Spleen (tissue), 11 donors: Measurements from ENCODE around the gene GOLGA2. TPM values are rescaled to one million over a fixed set of nuclear protein-coding genes. Genes with fewer than 3 reads are reported as not detected.
"Not testable (repeated sequence)": the region's sequence is repeated elsewhere in the genome, so short reads cannot be mapped to it uniquely, and the experiment has no call there.

ENCODE experiments used
- DNase-seq: peaks from one replicate; pipeline ENCODE4 v3.0.0-alpha.2; 2020
- H3K27ac ChIP-seq, 8 donors: fragments of 200-600 bp; sonication (generic) in 7 of 8; 1 replicate in 4 of 8; 2 replicates in 4 of 8; pipeline versions ENCODE4 v1.5.0 to v1.8.0; 2016 to 2021; ENCODE audit warnings: inconsistent platforms in 4 of 8, mild to moderate bottlenecking in 4 of 8, moderate library complexity in 1 of 8
- H3K27me3 ChIP-seq, 7 donors: fragments of 200-600 bp; sonication (generic) in 6 of 7; replicated peaks in 1 of 7; 1 replicate in 4 of 7; 2 replicates in 3 of 7; pipeline versions ENCODE4 v1.5.0 to v1.8.0; 2016 to 2021; ENCODE audit warnings: inconsistent platforms in 3 of 7, mild to moderate bottlenecking in 1 of 7
- H3K36me3 ChIP-seq, 6 donors: fragments of 200-600 bp; sonication (generic) in 5 of 6; 1 replicate in 4 of 6; 2 replicates in 2 of 6; pipeline versions ENCODE4 v1.5.0 to v1.8.0; 2016 to 2021; ENCODE audit warnings: inconsistent platforms in 2 of 6
- H3K4me1 ChIP-seq, 6 donors: fragments of 200-600 bp; sonication (generic) in 5 of 6; 1 replicate in 3 of 6; 2 replicates in 3 of 6; pipeline versions ENCODE4 v1.5.0 to v1.8.0; 2016 to 2021; ENCODE audit warnings: inconsistent platforms in 3 of 6
- H3K4me3 ChIP-seq, 8 donors: fragments of 200-600 bp; sonication (generic) in 7 of 8; 1 replicate in 4 of 8; 2 replicates in 4 of 8; pipeline versions ENCODE4 v1.5.0 to v1.8.0; 2016 to 2021; ENCODE audit warnings: inconsistent platforms in 4 of 8, mild to moderate bottlenecking in 4 of 8, moderate library complexity in 2 of 8
- H3K9me3 ChIP-seq, 8 donors: fragments of 200-600 bp; sonication (generic) in 7 of 8; 1 replicate in 4 of 8; 2 replicates in 4 of 8; pipeline versions ENCODE4 v1.5.0 to v1.8.0; 2016 to 2021; ENCODE audit warnings: inconsistent platforms in 4 of 8
- POLR2A ChIP-seq, 3 donors: fragments of 450-650 bp; IDR thresholded peaks; one replicate each; pipeline ENCODE4 v1.5.1; 2017; ENCODE audit warnings: antibody characterized with exemption in 3 of 3, mild to moderate bottlenecking in 1 of 3
- POLR2AphosphoS5 ChIP-seq, 3 donors: sonication (generic); formaldehyde crosslinking; IDR thresholded peaks; one replicate each; pipeline ENCODE4 v1.5.1; 2017; ENCODE audit warnings: antibody characterized with exemption in 3 of 3
- WGBS, 5 donors: extraction: QIAGEN DNeasy Blood & Tissue Kit in 3 of 5; methylation state at CpG; one replicate each; pipeline versions ENCODE4 v1.1.5 to v1.1.7; 2013 to 2018; 5-methylcytosine and 5-hydroxymethylcytosine counted together
- intact Hi-C: fragments of 100-400 bp; cut with DNase I; formaldehyde crosslinking; loops from one replicate; pipeline ENCODE4 v1.15.0; 2023; ENCODE audit warnings: low total_unique reads
- polyA plus RNA-seq, 3 donors: library from polyadenylated mRNA; stranded (reverse); fragments of 200-250 nt; gene quantifications; one replicate each; pipeline ENCODE4 v1.2.1, GENCODE V29; 2013
- total RNA-seq, 7 donors: library from RNA; depleted of rRNA in 3 of 7; stranded (reverse); fragments of >200 nt in 3 of 7; fragmentation: NEBNext Ultra II Directional in 4 of 7; extraction: Animal tissue kit (Norgen Biotek cat#: 25700) in 4 of 7; gene quantifications; one replicate each; pipeline versions ENCODE4 v1.1.0 to v1.2.1, GENCODE V29; 2016 to 2021
- TF ChIP-seq, protein P1 (sequence below), 11 experiments: fragments of 200-600 bp in 7 of 11; fragments of 450-650 bp in 4 of 11; sonication (generic) in 4 of 11; IDR thresholded peaks in 8 of 11; conservative IDR thresholded peaks in 3 of 11; 1 replicate in 7 of 11; 2 replicates in 4 of 11; pipeline versions ENCODE4 v1.4.0 to v1.8.0; 2016 to 2021; ENCODE audit warnings: antibody characterized with exemption in 11 of 11, inconsistent platforms in 4 of 11, mild to moderate bottlenecking in 1 of 11
- donor health status: healthy with polysubstance abuse.
- donor health status: DM: no; HTN: no; CAD: no; lungs with moderate emphysema.
- donor health status: DM: no; HTN: no; CAD: no.
- donor health status: Bipolar disorder and iron deficiency.
- donor health status: healthy.
- donor health status: DM: no; HTN: no; CAD: no.
- donor health status: DM: yes; HTN: yes; CAD: no.

Gene GOLGA2
- total and polyA plus RNA-seq, 10 donors, result 15.5 to 79.0 (median 59.5) TPM

DNA sequence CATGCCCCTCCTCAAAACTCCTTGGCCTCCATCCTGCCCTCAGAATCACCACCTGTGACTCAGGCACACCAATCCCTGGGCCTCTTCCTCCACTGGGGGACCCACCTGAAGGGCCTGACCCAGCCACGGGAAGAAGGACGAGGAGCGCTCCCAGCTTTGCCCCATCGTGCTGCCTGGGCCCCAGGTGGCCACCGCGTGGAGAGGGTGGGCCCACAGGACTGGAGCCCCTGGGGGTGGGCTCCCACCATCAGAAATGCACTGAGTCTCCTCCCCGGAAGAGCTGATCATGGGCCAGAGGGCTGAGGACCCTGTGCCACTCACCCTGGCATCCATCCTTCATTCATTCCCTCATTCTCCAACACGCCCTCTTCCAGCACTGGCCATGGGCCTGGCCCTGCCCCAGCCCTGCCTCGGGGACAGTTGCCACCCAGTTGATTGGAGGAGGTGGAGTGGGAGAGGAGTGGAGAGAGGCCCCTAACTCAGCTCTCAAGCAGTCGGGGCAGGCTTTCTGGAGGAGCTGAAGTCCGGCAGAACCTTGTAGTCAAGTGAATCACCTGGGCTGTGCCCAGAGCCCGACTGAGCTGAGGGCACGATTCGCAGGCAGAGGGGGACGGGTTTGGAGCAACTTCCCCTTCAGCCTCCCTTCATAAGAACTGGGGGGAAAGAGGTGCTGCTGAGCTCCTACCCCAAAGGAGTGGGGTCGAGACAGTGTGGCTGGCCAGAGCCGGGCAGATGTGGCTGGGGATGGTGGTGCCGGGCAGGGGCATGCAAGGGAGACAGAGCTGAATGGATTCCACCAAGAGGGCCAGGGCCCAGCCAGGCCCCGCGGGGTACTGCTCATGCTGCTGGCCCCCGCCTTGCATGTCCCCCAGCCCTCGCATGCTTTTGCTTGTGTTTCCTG, 43.0 kb downstream of the GOLGA2 start:
- H3K4me3 ChIP-seq, result no peak overlapping the region
- intact Hi-C loops, result no loop called here
- no peak for DNase-seq
- H3K36me3 ChIP-seq, result no peaks in the 10 kb centered on the region
- WGBS, 5 donors, result 76 to 89% (median 80%) methylated on average over 10 to 22 of the region's 22 CpGs
- no peak overlapping the region for H3K27ac ChIP-seq
- no peaks in the 10 kb centered on the region for H3K9me3 ChIP-seq
- H3K4me1 ChIP-seq, result no peaks in the 10 kb centered on the region
- H3K27me3 ChIP-seq, result peaks cover 0 to 3% (median 0%) of the 10 kb centered on the region in 7 donors
- TF ChIP-seq POLR2A (IDR thresholded peaks at IDR 0.05), result no peak
- TF ChIP-seq, protein P1, sequence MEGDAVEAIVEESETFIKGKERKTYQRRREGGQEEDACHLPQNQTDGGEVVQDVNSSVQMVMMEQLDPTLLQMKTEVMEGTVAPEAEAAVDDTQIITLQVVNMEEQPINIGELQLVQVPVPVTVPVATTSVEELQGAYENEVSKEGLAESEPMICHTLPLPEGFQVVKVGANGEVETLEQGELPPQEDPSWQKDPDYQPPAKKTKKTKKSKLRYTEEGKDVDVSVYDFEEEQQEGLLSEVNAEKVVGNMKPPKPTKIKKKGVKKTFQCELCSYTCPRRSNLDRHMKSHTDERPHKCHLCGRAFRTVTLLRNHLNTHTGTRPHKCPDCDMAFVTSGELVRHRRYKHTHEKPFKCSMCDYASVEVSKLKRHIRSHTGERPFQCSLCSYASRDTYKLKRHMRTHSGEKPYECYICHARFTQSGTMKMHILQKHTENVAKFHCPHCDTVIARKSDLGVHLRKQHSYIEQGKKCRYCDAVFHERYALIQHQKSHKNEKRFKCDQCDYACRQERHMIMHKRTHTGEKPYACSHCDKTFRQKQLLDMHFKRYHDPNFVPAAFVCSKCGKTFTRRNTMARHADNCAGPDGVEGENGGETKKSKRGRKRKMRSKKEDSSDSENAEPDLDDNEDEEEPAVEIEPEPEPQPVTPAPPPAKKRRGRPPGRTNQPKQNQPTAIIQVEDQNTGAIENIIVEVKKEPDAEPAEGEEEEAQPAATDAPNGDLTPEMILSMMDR (IDR thresholded peaks at IDR 0.05 in 8 of 11, conservative IDR thresholded peaks at IDR 0.05 in 3 of 11), result no peak
- no peak for TF ChIP-seq POLR2AphosphoS5 (IDR thresholded peaks at IDR 0.05)

DNA sequence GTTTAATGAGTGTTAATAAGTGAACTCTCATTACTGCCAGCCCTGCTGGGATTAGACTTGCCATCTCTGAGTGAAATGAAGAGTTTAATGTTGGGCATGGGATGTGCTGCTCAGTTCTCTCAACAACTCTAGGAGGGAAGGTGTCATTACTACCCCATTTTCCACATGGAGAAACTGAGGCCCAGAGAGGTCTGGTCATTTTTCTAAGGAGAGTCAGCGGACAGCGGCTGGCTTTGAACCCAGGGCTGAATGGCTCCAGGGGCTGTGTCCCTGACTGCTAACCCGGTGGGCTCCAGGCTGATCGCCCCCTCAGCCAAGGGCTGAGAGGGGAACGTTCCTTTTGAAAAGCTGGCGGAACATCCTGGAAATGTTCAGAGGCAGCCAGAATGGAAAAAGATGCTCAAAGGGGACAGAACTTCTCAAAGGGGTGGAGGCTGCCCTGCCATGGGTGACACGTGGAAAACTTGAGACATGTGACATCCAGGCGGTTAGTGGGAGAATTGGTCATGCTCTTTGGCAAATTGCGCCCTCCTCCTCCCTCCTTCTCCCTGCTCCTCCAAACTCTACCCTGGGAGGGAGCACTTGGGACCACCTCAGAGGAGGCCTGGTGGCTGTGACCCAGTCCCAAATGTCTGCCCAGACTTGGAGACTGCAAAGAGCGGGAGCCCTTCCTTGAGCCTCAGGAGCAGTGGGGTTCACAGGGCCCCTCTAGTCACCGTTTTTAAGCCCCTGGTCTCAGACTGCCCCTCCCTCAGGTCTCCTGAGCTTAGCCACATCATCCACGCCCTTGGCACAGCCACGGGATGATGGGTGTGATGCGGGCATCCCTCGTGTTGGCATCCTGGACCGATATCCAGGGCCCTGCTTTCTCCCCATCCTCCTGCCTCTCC, 43.9 kb downstream of the GOLGA2 start:
- Histone ChIP-seq H3K27ac (no peak overlapping the region), H3K27me3 (peaks cover 0 to 3% (median 0%) of the 10 kb centered on the region in 7 donors), H3K36me3 (no peaks in the 10 kb centered on the region), H3K4me3 (no peak overlapping the region), H3K4me1 (no peaks in the 10 kb centered on the region), H3K9me3 (no peaks in the 10 kb centered on the region)
- no peak for DNase-seq
- TF ChIP-seq POLR2AphosphoS5 (IDR thresholded peaks at IDR 0.05), result no peak
- 69 to 82% (median 80%) methylated on average over 16 of the region's 16 CpGs for WGBS, 5 donors
- intact Hi-C loops, result no loop called here

GRCh38 chr9:128230897-128231296, 44.9 kb downstream of the GOLGA2 start:
- H3K27me3 ChIP-seq, intact Hi-C loops, H3K4me3 ChIP-seq, H3K27ac ChIP-seq, DNase-seq, H3K36me3 ChIP-seq, H3K4me1 ChIP-seq, H3K9me3 ChIP-seq: not testable (repeated sequence)
- WGBS, 5 donors, result 75 to 94% (median 87%) methylated on average over 7 of the region's 7 CpGs

DNA sequence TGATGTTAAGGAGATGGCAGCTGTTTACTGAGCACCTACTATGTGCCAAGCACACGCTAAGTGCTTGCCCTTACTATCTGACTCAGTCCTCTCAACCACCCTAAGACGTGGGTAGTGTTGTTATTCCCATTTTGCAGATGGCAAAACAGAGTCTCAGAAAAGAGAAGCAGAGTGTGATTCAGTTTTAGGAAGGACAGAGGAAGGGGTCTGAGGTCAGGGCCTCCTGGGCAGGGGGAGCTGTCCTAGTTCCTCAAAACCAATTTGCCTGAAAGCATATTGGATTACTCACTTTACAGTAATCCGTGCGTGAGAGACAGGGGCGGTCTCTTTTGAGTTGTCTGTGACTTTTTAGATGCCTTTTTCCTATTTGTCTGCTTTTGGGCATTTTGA, 49.4 kb downstream of the GOLGA2 start:
- H3K27ac ChIP-seq, result no peak overlapping the region
- H3K36me3 ChIP-seq, result no peaks in the 10 kb centered on the region
- H3K27me3 ChIP-seq, result no peaks in the 10 kb centered on the region
- no peak overlapping the region for H3K4me3 ChIP-seq
- intact Hi-C loops, result no loop called here
- no peak for DNase-seq
- 66 to 87% (median 72%) methylated on average over 5 of the region's 5 CpGs for WGBS, 5 donors
- no peaks in the 10 kb centered on the region for H3K4me1 ChIP-seq
- H3K9me3 ChIP-seq, result no peaks in the 10 kb centered on the region
- TF ChIP-seq POLR2A (IDR thresholded peaks at IDR 0.05) (no peak), POLR2AphosphoS5 (IDR thresholded peaks at IDR 0.05) (no peak)
- TF ChIP-seq, protein P1 (IDR thresholded peaks at IDR 0.05 in 8 of 11, conservative IDR thresholded peaks at IDR 0.05 in 3 of 11), result no peak
